Ovary (tissue), 3 donors: ENCODE results near the gene TYW1.

Source experiments
- POLR2A ChIP-seq: fragments of 450-650 bp; IDR thresholded peaks from one replicate; pipeline ENCODE4 v1.6.1; 2017; ENCODE audit warnings: antibody characterized with exemption, mild to moderate bottlenecking, moderate library complexity
- TF ChIP-seq, protein P1 (sequence below), 3 donors: fragments of 450-650 bp in 2 of 3; fragments of 200-600 bp in 1 of 3; IDR thresholded peaks; one replicate each; pipeline versions ENCODE4 v1.5.1 to v1.8.0; 2016 to 2022; ENCODE audit warnings: antibody characterized with exemption in 3 of 3, mild to moderate bottlenecking in 1 of 3
- donor health status: DM: no; HTN: no; CAD: no.

DNA sequence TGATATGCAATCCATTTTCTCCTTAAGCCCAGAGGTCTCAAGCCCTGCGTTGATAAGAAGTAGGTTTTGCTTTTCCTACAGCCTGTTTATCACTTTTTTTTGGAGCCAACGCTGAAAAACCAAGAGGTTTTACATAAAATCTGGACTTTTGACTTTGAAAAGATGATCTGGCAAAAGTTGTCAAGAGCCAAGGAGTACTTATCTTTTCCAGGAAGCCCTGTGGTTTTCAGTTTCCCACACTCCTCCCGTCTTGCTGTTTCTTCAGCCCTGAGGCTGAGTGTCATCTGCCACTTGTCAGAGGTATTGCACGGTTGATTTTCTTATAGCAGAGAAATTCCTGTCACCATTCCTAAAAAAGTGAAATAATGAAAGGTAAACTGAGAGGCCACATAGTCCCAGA lies 108.7 kb downstream of the TYW1 start:
- no peak for TF ChIP-seq POLR2A
- TF ChIP-seq, protein P1, sequence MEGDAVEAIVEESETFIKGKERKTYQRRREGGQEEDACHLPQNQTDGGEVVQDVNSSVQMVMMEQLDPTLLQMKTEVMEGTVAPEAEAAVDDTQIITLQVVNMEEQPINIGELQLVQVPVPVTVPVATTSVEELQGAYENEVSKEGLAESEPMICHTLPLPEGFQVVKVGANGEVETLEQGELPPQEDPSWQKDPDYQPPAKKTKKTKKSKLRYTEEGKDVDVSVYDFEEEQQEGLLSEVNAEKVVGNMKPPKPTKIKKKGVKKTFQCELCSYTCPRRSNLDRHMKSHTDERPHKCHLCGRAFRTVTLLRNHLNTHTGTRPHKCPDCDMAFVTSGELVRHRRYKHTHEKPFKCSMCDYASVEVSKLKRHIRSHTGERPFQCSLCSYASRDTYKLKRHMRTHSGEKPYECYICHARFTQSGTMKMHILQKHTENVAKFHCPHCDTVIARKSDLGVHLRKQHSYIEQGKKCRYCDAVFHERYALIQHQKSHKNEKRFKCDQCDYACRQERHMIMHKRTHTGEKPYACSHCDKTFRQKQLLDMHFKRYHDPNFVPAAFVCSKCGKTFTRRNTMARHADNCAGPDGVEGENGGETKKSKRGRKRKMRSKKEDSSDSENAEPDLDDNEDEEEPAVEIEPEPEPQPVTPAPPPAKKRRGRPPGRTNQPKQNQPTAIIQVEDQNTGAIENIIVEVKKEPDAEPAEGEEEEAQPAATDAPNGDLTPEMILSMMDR (IDR thresholded peaks at IDR 0.05): no peak
